NCI-H2107 (cell line): ENCODE measurements around the gene UBTF.

Experiments
- DNase-seq: peaks from one replicate; lab custom pipeline; 2025; lab: John Stamatoyannopoulos, UW

The UBTF gene

DNA sequence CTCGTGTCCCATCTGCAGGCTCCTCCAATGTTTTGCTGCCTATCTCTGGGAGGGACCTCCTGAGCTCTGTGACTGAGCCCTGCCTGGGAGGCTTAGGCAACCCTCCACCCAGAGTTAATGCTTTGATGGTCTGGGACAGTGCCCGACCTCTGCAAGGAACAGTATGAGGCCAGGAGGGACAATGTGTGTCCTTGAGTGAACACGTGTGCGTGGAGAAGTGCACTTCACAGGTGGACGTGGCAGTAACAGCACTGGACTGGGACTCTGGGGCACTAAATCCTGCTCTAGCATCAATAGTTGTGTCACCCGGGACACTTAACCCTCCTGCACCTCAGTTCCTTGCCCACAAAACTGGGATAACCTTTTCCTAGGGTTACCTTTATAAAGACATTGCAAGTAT is 4.6 kb downstream of the UBTF start:
- no peak for DNase-seq

DNA sequence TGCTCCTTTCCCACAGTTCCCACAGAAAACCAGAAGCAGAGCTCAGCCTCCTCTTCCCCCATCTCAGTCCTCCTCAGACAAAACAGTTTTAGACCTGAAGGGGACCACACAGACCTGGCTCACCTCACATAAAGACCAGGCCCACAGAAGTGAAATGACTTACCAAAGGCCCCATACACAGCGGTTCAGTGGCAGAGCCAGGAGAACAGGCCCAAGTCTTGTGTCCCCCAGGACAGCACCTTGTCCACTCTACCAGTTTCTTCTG is 5.3 kb downstream of the UBTF start:
- DNase-seq: no peak

DNA sequence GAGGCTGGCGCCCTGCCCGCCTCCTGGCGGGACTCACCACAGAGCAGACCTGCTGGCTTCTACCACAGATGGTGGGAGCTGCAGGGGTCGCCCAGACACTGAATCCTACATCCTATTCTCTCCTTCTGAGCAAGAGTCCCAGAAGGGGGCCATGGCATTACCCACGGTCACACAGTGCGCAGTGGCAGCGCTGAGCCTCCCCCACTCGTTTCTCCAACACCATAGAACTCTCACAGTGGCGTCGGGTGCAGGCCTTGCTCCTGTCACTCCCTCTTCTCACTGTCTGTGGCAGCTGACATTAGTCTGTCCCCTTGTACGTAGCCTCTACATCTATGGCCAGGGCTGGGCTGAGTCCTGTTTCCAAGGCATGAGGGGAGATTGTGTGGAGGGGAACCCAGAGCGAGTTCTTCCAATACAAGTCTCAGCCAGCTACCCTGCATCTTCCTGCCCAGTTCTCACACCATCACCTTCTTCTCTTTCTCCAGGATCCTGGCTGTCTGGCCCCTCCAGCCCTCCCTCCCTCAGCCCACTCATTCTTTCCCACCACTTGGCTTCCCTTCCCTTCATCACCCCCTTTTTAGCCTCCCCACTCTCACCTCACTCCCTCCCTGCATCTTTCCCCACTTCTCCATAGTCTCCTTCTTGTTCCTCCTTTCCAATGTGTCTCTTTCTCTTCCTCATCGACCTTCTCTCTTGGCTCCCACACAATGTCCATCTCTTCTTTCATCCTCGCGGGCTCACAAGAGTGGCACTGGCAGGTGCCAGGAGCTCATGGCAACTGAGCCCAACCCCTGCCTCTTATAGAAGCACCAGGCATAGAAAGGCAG is 5.9 kb downstream of the UBTF start:
- DNase-seq: no peak

DNA sequence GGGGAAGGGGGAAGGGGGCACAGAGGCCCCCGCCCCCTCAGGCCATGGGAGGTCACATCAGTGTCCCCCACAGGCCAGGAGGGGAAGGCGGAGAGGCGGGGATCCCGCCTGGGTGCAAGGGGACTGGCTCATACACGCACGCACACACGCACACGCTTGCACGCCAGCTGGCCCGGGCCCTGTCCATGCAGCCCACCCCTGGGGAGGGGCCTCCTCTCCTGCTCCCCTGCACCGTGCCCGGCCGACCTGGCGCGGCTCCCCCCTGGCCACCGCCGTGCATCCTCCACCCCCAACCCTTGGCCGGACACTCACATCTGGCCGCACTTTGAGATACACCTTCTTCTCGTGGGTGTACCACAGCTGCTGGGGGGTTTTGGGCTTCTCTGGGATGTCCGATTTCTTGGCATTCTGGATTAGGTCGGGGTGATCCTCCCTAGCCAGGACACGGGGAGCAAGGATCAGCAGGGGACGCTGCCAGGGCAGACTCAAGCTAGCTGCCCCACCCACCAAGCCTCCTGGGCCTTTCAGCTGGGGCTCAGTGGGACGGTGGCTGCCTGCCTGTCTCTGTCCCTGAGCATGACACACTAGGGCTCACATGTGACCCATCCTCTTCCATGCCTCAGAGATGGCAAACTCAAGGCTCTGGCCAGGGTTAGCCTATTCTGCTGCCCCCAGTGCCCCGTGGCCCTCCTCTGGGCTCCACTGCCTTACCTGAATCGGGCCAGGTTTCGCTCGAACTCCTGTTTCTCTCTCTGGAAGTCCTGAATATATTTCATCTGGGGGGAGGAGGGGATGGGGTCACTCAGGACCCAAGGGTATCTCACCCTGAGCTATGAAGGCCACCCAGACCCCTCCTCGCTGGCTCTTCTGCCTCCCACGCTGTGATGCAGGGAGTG is 6.7 kb downstream of the UBTF start:
- DNase-seq: no peak

DNA sequence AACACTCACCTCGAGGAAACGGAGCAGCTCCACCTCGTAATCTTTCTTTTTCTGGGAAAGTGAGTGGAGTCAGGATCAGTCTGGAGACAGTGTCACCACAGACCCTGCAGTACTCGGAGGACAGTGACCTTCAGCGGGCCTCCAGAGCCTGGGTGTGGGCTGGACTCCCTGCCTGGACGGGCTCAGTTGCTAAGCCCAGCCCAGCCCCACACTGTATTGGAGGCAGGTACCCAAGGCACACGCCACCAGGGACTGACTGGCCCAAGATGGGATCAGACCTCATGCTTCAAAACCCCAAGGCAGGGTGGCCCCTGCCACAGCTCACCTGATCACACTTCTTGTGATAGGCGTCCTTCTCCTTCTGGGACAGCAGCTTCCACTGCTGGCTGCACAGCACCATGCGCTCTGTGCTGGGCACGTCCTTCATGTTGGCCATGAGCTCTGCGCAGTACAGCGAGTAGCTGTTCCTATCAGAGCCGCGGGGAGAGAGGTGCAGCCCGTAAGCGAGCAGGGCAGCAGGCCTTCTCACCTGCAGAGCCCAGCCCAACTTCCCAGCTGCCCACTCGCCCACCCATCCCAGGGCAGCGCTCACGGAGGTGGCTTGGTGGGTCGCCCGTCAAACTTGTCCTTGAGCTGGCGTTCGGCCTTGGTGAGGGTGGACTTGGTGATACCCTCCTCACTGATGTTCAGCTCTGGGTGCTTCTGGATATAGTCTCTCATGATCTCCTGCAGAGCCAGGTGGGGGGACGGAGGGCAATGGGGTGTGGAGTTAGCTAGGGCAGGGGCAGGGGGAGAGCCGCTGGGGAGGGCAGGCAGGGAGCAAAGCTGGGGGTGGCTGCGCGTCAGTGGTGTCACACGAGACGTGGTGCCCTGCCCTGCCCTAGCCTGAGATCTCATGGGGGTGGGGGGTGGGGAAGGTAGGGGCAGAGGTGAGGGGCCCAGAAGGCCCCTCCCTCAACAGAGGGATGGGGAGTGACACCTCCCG is 7.9 kb downstream of the UBTF start:
- no peak for DNase-seq

DNA sequence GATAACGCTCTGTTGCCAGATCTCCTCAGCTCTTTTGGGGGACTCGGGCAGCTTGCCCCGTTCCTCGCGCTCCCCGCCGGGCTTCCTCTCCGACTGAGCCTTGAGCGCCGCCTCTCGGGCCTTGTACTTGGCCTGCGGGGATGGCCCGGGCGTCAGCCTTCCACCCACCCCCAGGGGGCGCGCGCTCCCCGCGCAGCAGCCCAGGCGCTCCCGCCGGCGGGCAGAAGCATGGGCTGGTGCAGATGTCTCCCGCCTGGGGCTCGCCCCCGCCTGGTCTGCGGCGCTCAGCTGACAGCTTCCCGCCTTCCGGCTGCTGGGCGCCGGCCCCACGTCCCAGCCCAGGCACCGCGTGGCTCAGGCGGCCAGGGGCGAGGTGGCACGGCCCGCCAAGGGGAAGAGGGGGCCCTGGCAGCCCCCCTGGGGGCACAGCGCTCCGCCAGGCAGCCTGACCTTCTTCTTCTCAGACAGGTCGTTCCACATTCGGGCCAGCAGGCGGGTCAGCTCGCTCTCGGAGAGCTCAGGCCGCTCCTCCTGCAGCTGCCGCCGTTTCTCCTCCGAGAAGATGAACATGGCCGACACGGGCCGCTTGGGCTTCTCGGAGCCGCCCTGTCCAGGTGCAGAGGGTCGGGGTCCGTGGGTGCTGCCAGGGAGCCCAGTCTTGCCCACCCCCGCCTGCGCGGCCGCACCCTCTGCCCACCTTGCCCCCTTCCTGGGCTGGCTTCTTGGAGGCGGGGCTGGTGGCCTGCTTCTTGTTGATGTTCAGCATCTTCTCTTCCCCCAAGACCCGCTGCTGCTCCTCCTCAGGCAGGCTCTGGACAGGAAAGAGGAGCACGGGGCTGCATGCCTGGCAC is 8.9 kb downstream of the UBTF start:
- peak; percentile 76 for DNase-seq

DNA sequence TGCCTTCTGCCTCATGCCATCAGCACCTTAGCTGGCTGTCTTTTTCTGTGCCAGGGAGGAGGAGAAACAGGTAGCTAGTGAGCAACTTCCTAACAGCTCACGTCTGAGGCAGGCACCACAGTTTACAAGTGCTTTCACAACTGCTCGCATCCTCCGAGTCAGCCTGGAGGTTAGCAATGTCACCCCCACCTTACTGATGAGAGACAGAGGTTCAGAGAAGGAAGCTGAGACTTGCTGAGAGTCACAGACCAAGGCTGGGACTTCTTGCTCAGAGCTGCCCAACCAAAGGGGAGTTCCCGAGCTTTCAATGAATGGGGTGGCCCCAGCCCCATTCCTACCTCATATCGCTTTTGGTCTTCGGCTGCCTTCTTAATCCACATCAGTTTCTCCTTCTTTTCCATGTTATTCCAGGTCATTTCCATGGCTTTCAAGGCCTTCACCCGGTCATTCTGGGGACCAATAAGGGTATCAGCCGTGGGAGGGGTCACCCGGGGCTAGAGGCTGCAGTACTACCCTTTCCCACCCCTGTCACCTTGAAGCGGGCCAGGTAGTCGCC is 9.6 kb downstream of the UBTF start:
- DNase-seq: no peak

DNA sequence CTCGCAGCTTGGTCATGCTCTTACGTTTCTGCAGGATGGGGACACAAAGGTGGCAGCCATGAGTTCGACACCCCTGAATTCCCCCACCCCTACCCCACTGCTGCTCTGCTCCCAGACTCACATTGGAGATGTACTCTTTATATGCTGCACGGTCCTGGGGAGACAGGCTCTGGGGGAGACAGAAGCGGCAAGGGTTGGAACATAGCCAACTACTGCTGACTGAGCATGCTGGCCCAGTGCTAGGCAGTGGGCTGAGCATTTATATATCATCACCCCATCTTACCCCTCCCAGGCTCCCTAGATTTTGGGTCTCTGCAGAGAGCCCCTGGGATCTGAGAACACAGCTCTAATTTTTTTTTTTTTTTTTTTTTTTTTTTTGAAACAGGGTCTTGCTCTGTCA is 11.7 kb downstream of the UBTF start:
- DNase-seq: no peak

DNA sequence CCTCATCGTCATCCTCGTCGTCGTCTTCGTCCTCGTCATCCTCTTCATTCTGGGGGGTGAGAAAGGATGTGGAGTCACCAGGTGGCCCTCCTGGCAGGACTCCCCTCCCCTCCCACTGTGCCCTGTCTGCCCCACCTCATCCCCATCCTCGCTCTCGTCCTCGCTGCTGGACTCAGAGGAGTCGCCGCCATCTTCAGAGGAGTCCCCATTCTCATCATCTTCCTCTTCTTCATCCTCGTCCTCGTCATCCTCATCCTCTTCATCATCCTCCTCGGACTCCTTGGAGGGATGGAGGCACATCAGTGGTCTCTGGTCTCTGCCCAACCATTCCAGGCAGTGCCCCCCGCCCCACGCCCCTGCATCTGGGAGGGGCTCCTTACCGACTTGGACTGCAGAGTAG is 12.2 kb downstream of the UBTF start:
- no peak for DNase-seq

DNA sequence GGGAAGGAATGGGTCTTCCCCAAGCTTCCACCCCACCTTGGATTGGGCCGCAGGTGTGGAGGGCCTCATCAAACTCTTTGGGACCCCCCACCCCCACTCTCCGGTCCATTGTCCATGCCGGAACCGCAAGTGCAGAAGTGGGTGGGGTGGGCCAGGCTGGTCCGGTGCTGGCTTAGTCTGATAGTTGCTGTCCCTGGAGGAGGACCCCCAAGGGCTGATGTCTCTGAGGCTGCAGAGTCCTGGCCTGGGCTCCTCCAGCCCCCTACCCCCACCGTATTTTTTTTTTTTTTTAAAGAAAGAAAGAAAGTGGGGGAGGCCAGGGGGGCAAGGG is 12.7 kb downstream of the UBTF start:
- DNase-seq: no peak

DNA sequence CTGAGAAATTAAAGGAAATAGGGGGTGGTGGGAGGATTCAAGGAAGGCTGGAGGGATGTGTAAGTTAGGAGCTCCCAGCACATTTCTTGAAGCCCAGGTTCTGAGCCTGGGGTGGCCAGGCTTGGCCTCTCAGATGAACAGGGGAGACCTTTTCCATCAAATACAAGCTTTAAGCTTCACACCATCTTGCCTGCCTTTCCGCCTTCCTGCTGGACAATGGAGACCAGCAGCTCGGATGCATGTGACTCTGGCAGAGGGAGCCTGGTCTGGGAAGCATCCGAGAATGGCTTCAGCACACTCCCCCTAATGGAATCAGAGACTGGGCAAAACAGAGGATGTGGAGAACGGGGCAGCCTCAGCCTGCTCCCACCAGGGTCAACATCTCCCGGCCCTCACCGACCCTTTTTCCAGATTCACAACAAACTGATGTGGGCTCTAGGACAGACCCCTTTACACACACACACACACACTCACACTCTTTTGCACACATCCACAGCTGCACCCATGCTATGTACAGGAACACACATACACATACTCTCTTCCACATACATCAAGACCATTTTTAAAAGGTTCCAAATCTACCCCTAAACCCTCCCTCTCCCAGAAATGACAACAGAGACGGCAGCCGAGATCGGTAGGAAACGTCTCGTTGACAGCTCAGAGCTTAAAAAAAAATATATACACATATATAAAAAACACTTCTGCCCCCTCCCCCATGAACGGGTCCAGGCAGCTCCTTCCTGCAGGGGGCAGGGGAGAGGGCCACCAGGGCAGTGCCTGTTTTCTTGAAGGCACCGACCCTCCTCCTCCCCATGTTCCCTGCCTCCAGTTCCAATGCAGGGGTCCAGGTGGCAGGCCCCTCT is 13.3 kb downstream of the UBTF start:
- no peak for DNase-seq

DNA sequence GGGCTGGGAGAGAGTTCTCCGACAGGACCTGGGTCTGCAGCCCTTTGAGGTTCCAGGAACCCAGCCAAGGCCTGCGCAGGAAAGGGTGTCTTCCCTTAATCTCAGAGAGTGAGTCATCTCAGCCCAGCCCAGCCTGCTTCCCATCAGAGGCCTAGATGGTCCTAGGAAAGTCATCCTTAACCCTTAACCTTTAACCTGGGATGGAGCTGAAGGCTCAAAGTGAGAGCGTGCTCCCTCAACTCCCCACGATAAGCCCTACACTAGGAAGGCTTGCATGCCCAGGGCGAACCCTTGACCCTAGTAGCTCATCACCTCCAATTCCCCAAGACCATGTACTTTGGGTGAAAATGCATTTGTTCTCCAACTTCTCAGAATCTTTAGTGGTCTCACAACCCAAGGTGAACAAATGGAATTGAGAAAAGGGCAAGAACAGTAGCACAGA is 15.0 kb downstream of the UBTF start:
- DNase-seq: no peak

DNA sequence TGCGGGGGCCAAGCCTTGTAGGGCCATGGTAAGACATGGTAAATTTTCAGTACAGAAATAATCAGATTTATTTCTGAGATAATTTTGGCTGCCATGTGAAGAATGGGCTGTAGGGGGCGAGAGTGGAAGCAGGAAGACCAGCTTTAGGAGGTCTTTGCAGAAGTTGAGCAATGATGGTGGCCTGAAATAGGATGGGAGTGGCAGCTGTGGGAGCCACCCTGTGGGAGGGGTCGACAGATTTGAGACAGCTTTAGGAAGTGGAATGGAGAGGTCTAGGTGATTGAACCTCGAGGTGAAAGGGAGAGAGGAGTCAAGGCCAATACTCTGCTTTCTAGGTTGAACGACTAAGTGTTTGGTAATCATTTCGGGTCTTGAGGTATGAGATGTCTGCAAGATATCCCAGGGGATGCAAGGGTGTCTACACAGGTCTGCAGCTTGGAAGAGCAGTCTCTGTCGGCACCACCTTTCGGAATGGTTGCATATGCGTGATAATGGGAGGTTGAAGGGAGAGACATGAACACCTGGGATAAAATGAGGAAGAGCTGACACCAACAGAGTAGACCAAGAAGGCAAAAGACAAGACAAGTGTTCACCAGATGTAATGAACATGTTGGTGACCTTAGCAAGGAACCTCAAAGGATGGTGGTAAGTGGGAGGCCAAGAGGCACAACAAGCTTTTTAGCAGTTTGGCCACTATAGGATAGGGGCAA is 15.6 kb downstream of the UBTF start:
- DNase-seq: no peak

DNA sequence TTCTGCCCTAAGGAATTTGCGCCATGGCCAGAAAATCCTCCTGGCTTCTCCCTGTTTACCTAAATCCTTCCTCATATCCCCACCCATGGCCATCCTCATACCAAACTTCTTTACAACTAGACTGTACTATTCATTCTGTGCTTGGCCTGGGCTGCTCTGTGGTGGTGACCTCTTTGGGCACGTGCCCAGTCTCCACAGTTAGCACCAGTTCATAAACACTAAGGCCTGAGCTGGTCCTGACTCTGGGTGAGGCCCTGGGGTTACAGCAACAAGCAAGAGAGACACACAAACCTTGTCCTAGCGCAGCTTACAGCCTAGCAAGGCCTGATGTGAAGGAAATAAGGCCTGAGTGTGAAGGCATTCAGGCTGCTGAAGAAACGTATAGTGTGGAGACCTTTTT is 16.7 kb downstream of the UBTF start:
- DNase-seq: no peak

DNA sequence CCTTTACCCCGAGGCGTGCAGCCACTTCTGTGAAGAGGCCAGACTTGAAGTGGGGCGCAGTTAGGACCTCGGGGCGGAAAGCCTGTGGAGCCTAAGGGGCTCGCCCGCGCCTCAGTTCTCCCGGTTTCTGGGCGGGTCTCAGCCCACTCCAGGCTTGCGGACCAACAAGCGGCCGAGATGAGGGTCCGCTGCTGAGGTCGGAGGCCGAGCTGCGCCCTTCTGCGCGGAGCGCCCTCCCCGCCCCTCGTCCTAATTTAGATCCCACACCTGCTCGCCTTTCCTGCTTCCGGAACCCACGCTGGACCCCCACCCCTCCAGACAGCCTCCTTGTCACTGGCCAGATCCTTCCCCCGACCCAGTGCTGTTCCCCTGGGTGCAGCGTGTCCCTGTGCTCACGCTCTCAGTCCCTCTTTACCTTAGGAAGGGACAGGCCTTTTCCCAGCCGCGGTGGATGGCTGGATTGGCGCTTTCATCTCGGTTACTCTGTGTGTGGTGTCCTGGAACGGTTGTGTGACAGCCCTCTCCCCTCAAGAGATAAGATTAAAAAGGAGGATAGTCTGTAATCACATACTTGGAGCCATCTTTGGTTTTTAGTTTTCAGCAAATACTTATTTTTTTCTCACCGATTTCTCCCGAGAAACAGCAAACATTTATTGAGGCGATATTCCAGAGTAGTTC is 18.9 kb downstream of the UBTF start:
- no peak for DNase-seq

DNA sequence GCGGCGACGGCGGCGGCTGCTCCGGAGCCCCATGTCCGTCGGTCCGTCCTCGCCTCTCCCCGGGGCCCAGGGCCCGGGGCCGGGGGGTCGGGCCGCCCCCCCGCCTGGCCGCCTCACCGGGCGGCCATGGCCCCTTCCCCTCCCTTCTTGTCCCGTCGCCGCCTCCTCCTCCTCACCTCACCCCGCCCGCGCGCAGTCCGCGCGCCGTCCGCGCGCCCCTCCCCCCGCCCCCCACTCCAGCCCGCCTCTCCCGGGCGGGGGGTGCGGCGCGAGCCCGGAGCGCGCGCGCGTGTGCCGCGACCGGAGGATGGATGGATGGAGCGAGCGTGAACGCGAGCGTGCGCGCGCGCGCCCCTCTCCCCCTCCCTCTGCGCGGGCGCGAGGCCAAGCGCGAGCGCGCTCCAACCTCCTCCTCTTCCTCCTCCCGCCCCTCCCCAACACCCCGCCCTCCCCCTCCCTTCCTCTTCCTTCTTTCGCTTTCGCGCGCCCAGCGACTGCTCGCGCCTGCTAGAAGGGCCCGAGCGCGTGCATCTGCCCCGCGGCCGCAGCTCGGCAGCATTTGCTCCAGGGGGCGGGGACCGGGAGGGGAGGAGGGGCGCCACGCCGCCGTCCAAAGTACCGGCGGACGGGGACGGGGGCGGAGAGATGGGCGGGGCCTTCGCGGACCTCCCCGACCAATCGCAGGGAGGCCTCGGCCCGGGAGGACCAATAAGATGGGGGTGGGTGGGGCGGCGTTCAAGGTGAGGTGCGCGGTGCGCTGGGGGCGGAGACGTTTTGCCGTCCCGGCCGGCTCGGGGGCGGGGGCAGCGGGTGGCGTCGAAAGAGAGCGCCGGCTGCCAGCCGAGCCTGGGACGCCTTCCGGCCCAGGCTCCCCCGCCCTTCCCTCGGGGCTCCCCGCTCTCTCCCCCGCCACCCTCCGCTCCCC is 19.7 kb downstream of the UBTF start, which contains the start of gene ATXN7L3:
Gene ATXN7L3 (minus strand): TSS at position 332 of the 925 bp plus-strand sequence. CDS start 1,814 bp downstream, outside the sequence.
- DNase-seq: peak; percentile 96

DNA sequence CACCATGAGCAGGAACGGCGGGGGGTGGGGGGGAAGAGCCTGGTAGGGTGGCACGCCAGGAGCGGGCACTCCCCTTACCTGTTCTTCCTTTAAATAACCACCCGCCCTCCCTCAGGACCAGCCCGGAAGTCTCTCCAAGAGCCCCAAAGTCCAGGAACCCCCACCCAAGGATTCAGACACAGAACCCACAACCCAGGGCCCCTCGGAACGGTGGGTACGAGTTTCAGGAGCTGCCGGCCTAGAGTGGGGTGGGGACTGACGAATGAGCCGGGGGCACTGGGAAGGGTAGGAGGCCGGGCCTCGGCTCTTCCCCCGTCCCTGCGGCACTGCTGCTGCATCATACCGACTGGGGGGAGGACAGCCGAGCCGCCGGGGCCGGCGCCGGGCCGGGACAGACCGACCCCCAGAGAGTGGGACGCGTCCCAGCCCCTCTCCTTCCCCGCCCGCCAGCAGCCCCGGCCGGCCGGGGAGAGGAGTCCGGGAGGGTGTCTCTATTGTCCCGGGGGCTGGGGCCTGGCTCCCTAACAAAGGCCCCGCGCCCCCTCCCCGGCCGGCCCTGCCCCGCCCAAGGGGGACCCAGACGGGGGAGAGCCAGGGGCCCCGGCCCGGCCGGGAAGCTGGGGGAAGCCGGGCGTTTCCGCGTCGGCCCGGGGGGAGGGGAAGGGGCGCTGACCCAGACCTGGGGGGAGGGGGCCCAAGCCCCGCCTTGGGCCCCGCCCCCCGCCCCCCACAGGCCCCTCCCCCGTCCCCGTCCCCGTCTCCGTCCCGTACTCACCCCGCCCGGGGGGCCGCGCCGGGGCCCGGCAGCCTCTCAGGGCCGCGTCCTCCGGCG is 20.5 kb downstream of the UBTF start:
- DNase-seq: no peak
